Cardiac fibroblast (primary cell): ENCODE results near the gene HHATL.
A peak's percentile ranks its signal among the peaks of the same experiment; 100 is the strongest.

Experiments used
- DNase-seq, 2 donors: peaks; one replicate each; pipeline versions ENCODE4 v3.0.0 to v3.0.0-alpha.2; 2010; ENCODE audit warnings: low read depth in 2 of 2
- H3K4me3 ChIP-seq, 2 donors: replicated peaks in 1 of 2; 1 replicate in 1 of 2; 2 replicates in 1 of 2; pipeline ENCODE4 v1.5.1; 2011; ENCODE audit warnings: low read depth in 2 of 2, low read length in 2 of 2, mild to moderate bottlenecking in 2 of 2, moderate library complexity in 1 of 2
- TF ChIP-seq, protein P1 (sequence below): IDR thresholded peaks from one replicate; pipeline ENCODE4 v1.5.1; 2011; ENCODE audit warnings: low read depth, mild to moderate bottlenecking, low read length, inconsistent platforms

The HHATL gene

DNA sequence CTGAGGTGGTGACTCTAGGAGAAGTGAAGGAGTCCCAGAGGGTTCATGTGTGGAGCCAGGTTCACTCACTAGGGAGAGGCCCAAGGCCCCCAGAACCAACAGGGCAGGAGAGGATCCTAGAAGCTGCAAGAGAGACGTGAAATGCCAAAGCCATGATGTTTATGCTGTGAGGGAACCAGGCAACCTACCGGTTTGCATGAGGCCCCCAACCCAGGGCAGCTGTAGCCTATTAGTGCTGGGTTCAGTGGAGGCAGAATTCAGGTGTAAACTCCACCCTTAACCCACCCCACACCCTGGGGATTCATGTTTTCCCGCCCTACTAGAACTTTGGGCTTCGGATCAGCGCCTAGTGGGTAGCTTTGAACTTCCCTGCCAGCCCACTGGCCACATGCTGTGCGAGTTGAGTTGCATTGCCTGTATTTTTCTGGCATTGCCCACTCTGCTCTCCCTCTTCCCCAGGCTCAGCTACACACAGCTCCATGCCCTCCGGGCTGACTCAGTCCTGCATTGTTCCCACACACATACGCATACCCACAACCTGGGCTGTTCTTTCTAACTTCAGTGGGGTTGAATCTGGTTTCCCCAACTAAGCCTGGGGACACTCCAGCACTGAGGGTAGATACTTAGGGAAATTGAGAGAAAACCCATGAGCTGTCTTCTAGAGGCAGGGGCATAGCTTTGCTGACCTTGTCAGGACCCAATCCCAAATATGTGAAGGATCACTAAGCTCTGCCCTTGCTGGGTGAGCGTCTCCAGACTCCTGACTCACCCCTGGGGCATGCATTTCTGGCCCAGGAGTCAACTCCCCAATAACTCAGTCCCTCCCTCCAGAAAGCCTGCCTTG lies 51.1 kb downstream of the HHATL start:
- TF ChIP-seq, protein P1, sequence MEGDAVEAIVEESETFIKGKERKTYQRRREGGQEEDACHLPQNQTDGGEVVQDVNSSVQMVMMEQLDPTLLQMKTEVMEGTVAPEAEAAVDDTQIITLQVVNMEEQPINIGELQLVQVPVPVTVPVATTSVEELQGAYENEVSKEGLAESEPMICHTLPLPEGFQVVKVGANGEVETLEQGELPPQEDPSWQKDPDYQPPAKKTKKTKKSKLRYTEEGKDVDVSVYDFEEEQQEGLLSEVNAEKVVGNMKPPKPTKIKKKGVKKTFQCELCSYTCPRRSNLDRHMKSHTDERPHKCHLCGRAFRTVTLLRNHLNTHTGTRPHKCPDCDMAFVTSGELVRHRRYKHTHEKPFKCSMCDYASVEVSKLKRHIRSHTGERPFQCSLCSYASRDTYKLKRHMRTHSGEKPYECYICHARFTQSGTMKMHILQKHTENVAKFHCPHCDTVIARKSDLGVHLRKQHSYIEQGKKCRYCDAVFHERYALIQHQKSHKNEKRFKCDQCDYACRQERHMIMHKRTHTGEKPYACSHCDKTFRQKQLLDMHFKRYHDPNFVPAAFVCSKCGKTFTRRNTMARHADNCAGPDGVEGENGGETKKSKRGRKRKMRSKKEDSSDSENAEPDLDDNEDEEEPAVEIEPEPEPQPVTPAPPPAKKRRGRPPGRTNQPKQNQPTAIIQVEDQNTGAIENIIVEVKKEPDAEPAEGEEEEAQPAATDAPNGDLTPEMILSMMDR = no peak
- peak; percentile 60 to 81 for DNase-seq
- H3K4me3 ChIP-seq = peak overlapping the region in 1 of 2 donors; percentile 84

DNA sequence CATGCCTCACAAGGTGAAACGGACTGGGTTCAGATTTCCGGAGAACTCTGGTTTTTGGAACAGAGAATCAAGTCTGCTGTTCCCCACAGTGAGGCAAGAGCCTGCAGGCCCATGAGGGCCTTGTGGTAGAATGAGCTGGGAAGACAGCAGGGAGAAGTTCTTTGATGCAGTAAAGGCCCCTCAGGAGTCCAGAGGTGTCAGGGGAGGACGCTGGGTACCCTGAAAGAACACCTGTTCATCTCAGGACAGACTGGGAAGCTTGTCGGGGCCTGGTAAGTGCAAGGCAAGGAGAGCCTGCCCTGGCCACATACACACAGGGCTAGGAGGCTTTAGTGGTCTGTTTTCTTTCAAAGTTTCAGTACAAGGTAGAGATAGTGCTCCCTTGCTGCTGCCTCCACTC lies 52.8 kb downstream of the HHATL start:
- H3K4me3 ChIP-seq = no peak overlapping the region
- TF ChIP-seq, protein P1 = no peak
- DNase-seq = no peak

DNA sequence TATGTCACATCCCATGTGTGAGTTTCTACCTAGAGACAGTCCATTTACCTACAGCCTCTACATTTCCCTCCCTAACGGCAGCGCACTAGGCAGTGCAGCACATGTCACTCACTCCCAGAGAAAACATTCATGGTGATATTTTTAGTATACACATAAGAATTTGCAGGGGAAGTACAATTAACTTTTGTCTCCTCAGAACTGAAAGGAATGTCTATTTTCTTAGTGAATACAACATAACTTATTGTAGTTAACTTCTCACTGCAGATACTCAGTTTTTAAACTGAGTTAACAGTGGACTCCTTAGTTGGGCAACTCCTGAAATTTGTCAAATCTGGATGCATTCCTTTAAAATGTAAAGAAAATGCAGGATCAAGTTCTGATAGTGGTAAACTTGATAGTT lies 53.6 kb downstream of the HHATL start:
- no peak overlapping the region for H3K4me3 ChIP-seq
- no peak for DNase-seq
- TF ChIP-seq, protein P1 = no peak

DNA sequence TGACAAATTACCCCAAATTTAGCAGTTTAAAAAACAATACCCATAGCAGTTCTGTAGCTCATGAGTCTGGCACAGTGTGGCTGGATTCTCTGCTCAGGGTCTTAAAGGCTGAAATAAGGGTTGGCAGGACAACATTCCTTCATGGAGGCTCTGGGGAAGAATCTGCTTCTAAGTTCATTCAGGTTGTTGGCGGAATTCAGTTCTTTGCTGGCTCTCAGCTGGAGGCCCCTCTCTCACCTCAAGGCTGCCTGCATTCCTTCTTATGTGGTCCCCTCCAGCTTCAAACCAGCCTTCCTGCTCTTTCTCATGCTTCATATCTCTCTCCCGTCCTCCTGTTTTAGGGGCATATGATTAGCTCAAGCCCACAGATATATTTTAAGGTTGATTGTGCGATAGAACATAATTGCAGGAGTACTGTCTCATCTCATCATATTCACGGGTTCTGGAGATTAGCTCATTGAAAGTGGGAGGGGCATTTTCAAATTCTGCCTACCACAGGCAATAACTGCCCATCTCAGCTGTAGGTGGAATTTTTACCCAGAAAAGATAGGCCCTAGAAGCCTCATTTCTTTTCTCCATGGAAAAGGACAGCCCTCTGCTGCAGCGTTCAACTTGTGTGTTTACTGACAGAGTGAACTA lies 54.7 kb downstream of the HHATL start:
- DNase-seq = no peak
- TF ChIP-seq, protein P1 = no peak

More for the DNA sequence above, 54.7 kb downstream of the HHATL start:
- H3K4me3 ChIP-seq = no peak overlapping the region
